IMR-90 (cell line): ENCODE data around the gene DNAJC3. TPM values are rescaled to one million over a fixed set of nuclear protein-coding genes. Genes with fewer than 3 reads are reported as not detected.
A peak's percentile ranks its signal among the peaks of the same experiment; 100 is the strongest.

ENCODE experiments used
- ATAC-seq: fragments of 200-7000 bp; cut with Tn5 transposase; 2 replicates; pipeline ENCODE4 v1.9.1; 2020; ENCODE audit warnings: low read depth, mild to moderate bottlenecking, moderate library complexity
- BruUV-seq: library from RNA; stranded (reverse); fragments of 400-500 nt; replicated peaks from 2 replicates; lab custom pipeline; 2021; lab: Mats Ljungman, UMichigan
- CTCF ChIA-PET: fragments of 300-600 bp; formaldehyde crosslinking; extraction: SDS; loops from one replicate; lab custom pipeline; 2021; ENCODE audit warnings: antibody characterized with exemption; lab: Yijun Ruan, JAX
- POLR2A ChIA-PET: fragments of 300-600 bp; sonication (Branson Sonifier 250); formaldehyde crosslinking; loops from one replicate; lab custom pipeline; 2022; ENCODE audit warnings: antibody characterized with exemption; ENCODE audit not compliant: unreplicated experiment; lab: Charles Lee
- DNase-seq: peaks from one replicate; pipeline ENCODE4 v3.0.0; 2013
- H2AFZ ChIP-seq: replicated peaks from 2 replicates; pipeline ENCODE3; 2013; ENCODE audit warnings: low read length, mild to moderate bottlenecking; ENCODE audit not compliant: poor library complexity
- H2AK5ac ChIP-seq: 2 replicates; pipeline ENCODE4 v1.6.1; 2013; ENCODE audit warnings: low read depth, low read length, inconsistent platforms
- H2AK9ac ChIP-seq: replicated peaks from 2 replicates; pipeline ENCODE3; 2013; ENCODE audit warnings: mild to moderate bottlenecking, low read depth, low read length, moderate library complexity; ENCODE audit not compliant: poor library complexity
- H2BK120ac ChIP-seq: 2 replicates; pipeline ENCODE4 v1.6.1; 2013; ENCODE audit warnings: low read depth, low read length, inconsistent platforms
- H2BK15ac ChIP-seq: 3 replicates; pipeline ENCODE4 v1.6.1; 2013; ENCODE audit warnings: low read depth, low read length, inconsistent platforms
- H2BK20ac ChIP-seq: 2 replicates; pipeline ENCODE4 v1.6.1; 2013; ENCODE audit warnings: low read depth, mild to moderate bottlenecking, inconsistent platforms, low read length, moderate library complexity
- H2BK5ac ChIP-seq: 2 replicates; pipeline ENCODE4 v1.6.1; 2013; ENCODE audit warnings: mild to moderate bottlenecking, low read depth, low read length, inconsistent platforms; ENCODE audit not compliant: poor library complexity, severe bottlenecking
- H3K14ac ChIP-seq: replicated peaks from 2 replicates; pipeline ENCODE4 v1.6.1; 2013; ENCODE audit warnings: low read depth, low read length, inconsistent platforms
- H3K18ac ChIP-seq: 2 replicates; pipeline ENCODE4 v1.6.1; 2013; ENCODE audit warnings: low read depth, low read length, control low read depth
- H3K23ac ChIP-seq: 2 replicates; pipeline ENCODE4 v1.6.1; 2013; ENCODE audit warnings: low read depth, low read length, inconsistent platforms
- H3K27ac ChIP-seq: 2 replicates; pipeline ENCODE4 v1.5.1; 2013; ENCODE audit warnings: mild to moderate bottlenecking, control low read depth, low read length; ENCODE audit not compliant: insufficient read depth
- H3K27me3 ChIP-seq: 2 replicates; pipeline ENCODE4 v1.6.1; 2013; ENCODE audit warnings: low read length; ENCODE audit not compliant: control insufficient read depth, insufficient read depth
- H3K36me3 ChIP-seq: 2 replicates; pipeline ENCODE4 v1.6.1; 2013; ENCODE audit warnings: low read length, mixed read lengths; ENCODE audit not compliant: control insufficient read depth, insufficient read depth
- H3K4ac ChIP-seq: 2 replicates; pipeline ENCODE4 v1.6.1; 2013; ENCODE audit warnings: low read depth, low read length, inconsistent platforms
- H3K4me1 ChIP-seq: 2 replicates; pipeline ENCODE4 v1.6.1; 2013; ENCODE audit warnings: low read length, mixed read lengths; ENCODE audit not compliant: control insufficient read depth, insufficient read depth
- H3K4me2 ChIP-seq: 2 replicates; pipeline ENCODE4 v1.6.1; 2013; ENCODE audit warnings: low read depth, mild to moderate bottlenecking, control low read depth, low read length, moderate library complexity
- H3K4me3 ChIP-seq: 2 replicates; pipeline ENCODE4 v1.5.1; 2013; ENCODE audit warnings: low read depth, mild to moderate bottlenecking, control low read depth, low read length, moderate library complexity; ENCODE audit not compliant: insufficient read depth
- H3K56ac ChIP-seq: 2 replicates; pipeline ENCODE4 v1.6.1; 2013; ENCODE audit warnings: low read length, inconsistent platforms; ENCODE audit not compliant: insufficient read depth; ENCODE audit errors: extremely low read depth
- H3K79me1 ChIP-seq, 2 experiments: 2 replicates each; pipeline ENCODE4 v1.6.1; 2013; ENCODE audit warnings: low read length in 2 of 2, inconsistent platforms in 1 of 2, low read depth in 1 of 2
- H3K9ac ChIP-seq: 2 replicates; pipeline ENCODE4 v1.6.1; 2013; ENCODE audit warnings: low read depth, low read length, control low read depth
- H3K9me1 ChIP-seq: 2 replicates; pipeline ENCODE4 v1.6.1; 2013; ENCODE audit warnings: low read length, inconsistent platforms; ENCODE audit not compliant: insufficient read depth
- H3K9me3 ChIP-seq: 2 replicates; pipeline ENCODE4 v1.6.1; 2013; ENCODE audit warnings: low read length; ENCODE audit not compliant: control insufficient read depth, insufficient read depth
- H4K20me1 ChIP-seq: 2 replicates; pipeline ENCODE4 v1.6.1; 2013; ENCODE audit warnings: low read length, inconsistent platforms; ENCODE audit not compliant: insufficient read depth
- H4K5ac ChIP-seq: 2 replicates; pipeline ENCODE4 v1.6.1; 2013; ENCODE audit warnings: mild to moderate bottlenecking, low read depth, low read length, control low read depth
- H4K8ac ChIP-seq, 2 experiments: 2 replicates each; pipeline ENCODE4 v1.6.1; 2013; ENCODE audit warnings: low read depth in 2 of 2, low read length in 2 of 2, control low read depth in 1 of 2, inconsistent platforms in 1 of 2
- H4K91ac ChIP-seq: 2 replicates; pipeline ENCODE4 v1.6.1; 2013; ENCODE audit warnings: low read depth, low read length, inconsistent platforms; ENCODE audit not compliant: insufficient read depth
- CEBPB ChIP-seq: IDR thresholded peaks from 2 replicates; pipeline ENCODE4 v1.6.1; 2012; ENCODE audit warnings: low read depth, low read length, improper control_type of control experiment
- SMC3 ChIP-seq: fragments of 150-350 bp; IDR thresholded peaks from 2 replicates; pipeline ENCODE4 v1.6.1; 2016; ENCODE audit warnings: low read depth, mild to moderate bottlenecking, antibody characterized with exemption, low read length, moderate library complexity
- WGBS, 2 experiments: methylation state at CpG; one replicate each; pipeline versions ENCODE4 v1.1.5 to v1.1.7; 2013; ENCODE audit warnings: missing lambda C conversion rate in 2 of 2; ENCODE audit not compliant: insufficient read length in 1 of 2; ENCODE audit errors: extremely low coverage in 2 of 2; 5-methylcytosine and 5-hydroxymethylcytosine counted together
- dilution Hi-C: fragments of 300-500 bp; cut with HindIII; formaldehyde crosslinking; loops from one replicate; pipeline ENCODE4 v1.14.3; 2018; ENCODE audit warnings: low sequenced_read_pairs; ENCODE audit not compliant: unreplicated experiment
- in situ Hi-C: fragments of 300-500 bp; cut with MboI; formaldehyde crosslinking; loops from 3 replicates; pipeline ENCODE4 v1.14.3; 2019; ENCODE audit warnings: low sequenced_read_pairs, inconsistent platforms, mixed read lengths
- intact Hi-C: fragments of 100-400 bp; cut with micrococcal nuclease; formaldehyde crosslinking; loops from 2 replicates; pipeline ENCODE4 v1.10.0; 2022
- polyA plus RNA-seq, 3 experiments: library from polyadenylated mRNA; depleted of rRNA; stranded (reverse); fragments of >200 nt; gene quantifications; 2 replicates each; pipeline ENCODE4 v1.2.3, GENCODE V29; 2012; ENCODE audit warnings: low replicate concordance in 1 of 3
- total RNA-seq: library from RNA; depleted of rRNA; stranded (reverse); fragments of >200 nt; gene quantifications from 2 replicates; pipeline ENCODE4 v1.2.3, GENCODE V29; 2012

The DNAJC3 gene
- total and polyA plus RNA-seq, 2 of the 4 experiments (the other 2 are of a cell fraction) = 10.7 to 28.5 TPM

- no peak overlapping the region for H3K4ac ChIP-seq
- H2AK9ac ChIP-seq = no peak overlapping the region
- no peak overlapping the region for H3K14ac ChIP-seq
- H2BK20ac ChIP-seq = no peak overlapping the region
- no TSS peak for BruUV-seq
- no peak for TF ChIP-seq SMC3
- TF ChIP-seq CEBPB = peak; percentile 71
- no peak overlapping the region for H4K8ac ChIP-seq
- no peak overlapping the region for H2AK5ac ChIP-seq
- no peak overlapping the region for H3K4me2 ChIP-seq
- peaks cover 2% of the 10 kb centered on the region for H3K4me1 ChIP-seq
- H2BK15ac ChIP-seq = no peak overlapping the region
- intact Hi-C loops = no loop called here
- H3K23ac ChIP-seq = no peak overlapping the region
- H3K9ac ChIP-seq = no peak overlapping the region
- ChIA-PET POLR2A (no interaction called here), CTCF (no interaction called here)
- dilution Hi-C loops = no loop called here
- no peak overlapping the region for H4K5ac ChIP-seq
- no peak overlapping the region for H2AFZ ChIP-seq
- no peak overlapping the region for H3K27ac ChIP-seq
- H3K4me3 ChIP-seq = no peak overlapping the region
- ATAC-seq (no peak), DNase-seq (no peak)
- no peaks in the 10 kb centered on the region for H3K79me1 ChIP-seq
- no CpG with 5 or more reads among the region's 4 CpGs for WGBS, 2 experiments
- H3K27me3 ChIP-seq = no peaks in the 10 kb centered on the region
- no peaks in the 10 kb centered on the region for H4K20me1 ChIP-seq
- in situ Hi-C loops = no loop called here
- peaks cover 3% of the 10 kb centered on the region for H3K36me3 ChIP-seq
- H3K9me1 ChIP-seq = no peaks in the 10 kb centered on the region
- no peak overlapping the region for H2BK120ac ChIP-seq
- no peak overlapping the region for H2BK5ac ChIP-seq
- H3K56ac ChIP-seq = no peak overlapping the region
- no peak overlapping the region for H3K18ac ChIP-seq
- no peaks in the 10 kb centered on the region; the same call in 1 of the 2 replicates for H3K9me3 ChIP-seq
- no peak overlapping the region for H4K91ac ChIP-seq
These were observed 124.9 kb downstream of the DNAJC3 start for GRCh38 chr13:95801825-95802224.
